BJ (cell line): ENCODE measurements around the gene TNFRSF9. TPM values are rescaled to one million over a fixed set of nuclear protein-coding genes. Genes with fewer than 3 reads are reported as not detected.
"Not testable (repeated sequence)": the region's sequence is repeated elsewhere in the genome, so short reads cannot be mapped to it uniquely, and the experiment has no call there.

ENCODE experiments used
- CTCF ChIA-PET: fragments of 350-600 bp; formaldehyde crosslinking; extraction: SDS; loops from one replicate; lab custom pipeline; 2021; ENCODE audit warnings: antibody characterized with exemption, inconsistent platforms; lab: Yijun Ruan, JAX
- POLR2A ChIA-PET: fragments of 300-600 bp; sonication (Branson Sonifier 250); formaldehyde crosslinking; extraction: SDS; loops from one replicate; lab custom pipeline; 2021; ENCODE audit warnings: antibody characterized with exemption; lab: Charles Lee
- DNase-seq: peaks from one replicate; pipeline ENCODE4 v3.0.0-alpha.2; 2011; ENCODE audit warnings: low read depth
- H3K27me3 ChIP-seq: 2 replicates; pipeline ENCODE4 v1.6.0; 2011; ENCODE audit warnings: low read length; ENCODE audit not compliant: control insufficient read depth, insufficient read depth
- H3K36me3 ChIP-seq: 2 replicates; pipeline ENCODE4 v1.5.1; 2011; ENCODE audit warnings: low read length; ENCODE audit not compliant: control insufficient read depth, insufficient read depth
- H3K4me3 ChIP-seq: 2 replicates; pipeline ENCODE4 v1.5.1; 2011; ENCODE audit warnings: low read depth, mild to moderate bottlenecking, control low read depth, low read length
- CTCF ChIP-seq: IDR thresholded peaks from 2 replicates; pipeline ENCODE4 v1.5.1; 2011; ENCODE audit warnings: low read depth, mild to moderate bottlenecking, control low read depth, inconsistent platforms, low read length, moderate library complexity; ENCODE audit not compliant: insufficient read depth
- polyA plus RNA-seq: library from polyadenylated mRNA; depleted of rRNA; stranded (reverse); fragments of >200 nt; gene quantifications from 2 replicates; pipeline ENCODE4 v1.2.3, GENCODE V29; 2011

The TNFRSF9 gene
- polyA plus RNA-seq, 1 experiment: not detected

- H3K4me3 ChIP-seq: no peak overlapping the region
- ChIA-PET CTCF (no interaction called here), POLR2A (no interaction called here)
- no peak for DNase-seq
- no peak for TF ChIP-seq CTCF
- H3K36me3 ChIP-seq: no peaks in the 10 kb centered on the region
- peaks cover 1% of the 10 kb centered on the region for H3K27me3 ChIP-seq
These were observed 9.2 kb downstream of the TNFRSF9 start for GRCh38 chr1:7931446-7931812.

DNA sequence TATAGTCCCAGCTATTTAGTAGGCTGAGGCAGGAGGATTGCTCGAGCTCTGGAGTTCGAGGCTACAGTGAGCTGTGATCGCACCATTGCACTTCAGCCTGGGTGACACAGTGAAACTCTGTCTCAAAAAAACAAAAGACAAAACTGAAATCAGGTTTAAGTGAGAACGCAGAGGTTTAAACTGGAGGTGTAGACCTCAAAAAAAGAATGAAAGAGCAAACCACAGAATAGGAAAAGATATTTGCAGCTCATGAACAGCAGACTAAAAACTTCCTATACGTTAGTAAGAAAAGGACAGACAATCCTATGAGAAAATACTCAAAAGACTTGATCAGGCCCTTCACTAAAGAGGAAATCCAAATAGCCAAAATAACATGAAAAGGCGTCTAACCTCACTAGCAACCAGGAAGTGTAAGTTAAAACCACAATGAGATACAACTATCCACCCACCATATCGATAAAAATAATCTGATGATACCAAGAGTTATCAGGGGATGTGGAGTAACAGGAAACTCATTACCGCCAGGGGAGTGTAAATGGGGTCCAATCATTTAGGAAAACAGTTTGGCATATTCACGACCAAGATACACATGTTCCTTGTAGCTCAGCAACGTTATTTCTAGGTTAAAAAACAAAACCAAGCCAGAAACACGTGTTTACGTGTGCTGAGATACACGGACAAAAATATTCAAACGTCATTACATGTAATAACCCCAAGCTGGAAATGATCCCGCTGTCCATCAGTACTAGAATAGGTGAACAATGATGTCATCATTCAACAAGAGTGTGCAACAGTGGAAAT lies 9.8 kb downstream of the TNFRSF9 start:
- no peak for DNase-seq
- no peak for TF ChIP-seq CTCF
- Histone ChIP-seq H3K27me3 (peaks cover 1% of the 10 kb centered on the region), H3K36me3 (no peaks in the 10 kb centered on the region), H3K4me3 (no peak overlapping the region)
- CTCF ChIA-PET: no interaction called here
- POLR2A ChIA-PET: no interaction called here

DNA sequence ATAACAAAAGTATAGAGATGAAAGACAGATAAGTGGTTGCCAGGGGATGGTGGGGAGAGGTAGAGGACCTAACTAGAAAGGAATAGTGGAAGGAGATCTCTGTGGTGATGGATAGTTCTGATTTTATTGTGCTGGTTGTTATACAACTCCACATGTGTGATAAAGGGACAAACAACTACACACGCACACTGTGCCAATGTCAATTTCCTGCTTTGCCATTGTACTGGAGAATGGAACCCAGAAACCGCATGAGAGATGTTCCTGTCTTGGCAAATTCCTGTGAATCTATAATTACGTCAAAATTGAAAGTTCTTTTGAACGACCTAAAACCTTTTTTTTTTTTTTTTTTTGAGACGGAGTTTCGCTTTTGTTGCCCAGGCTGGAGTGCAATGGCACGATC lies 11.0 kb downstream of the TNFRSF9 start:
- TF ChIP-seq CTCF: no peak
- ChIA-PET CTCF (no interaction called here), POLR2A (no interaction called here)
- no peaks in the 10 kb centered on the region for H3K36me3 ChIP-seq
- peaks cover 1% of the 10 kb centered on the region for H3K27me3 ChIP-seq
- DNase-seq: no peak
- H3K4me3 ChIP-seq: no peak overlapping the region

GRCh38 chr1:7928247-7928646 lies 12.4 kb downstream of the TNFRSF9 start:
- no peaks in the 10 kb centered on the region for H3K36me3 ChIP-seq
- CTCF ChIA-PET: no interaction called here
- H3K27me3 ChIP-seq: peaks cover 1% of the 10 kb centered on the region
- POLR2A ChIA-PET: no interaction called here
- DNase-seq: no peak
- TF ChIP-seq CTCF: no peak
- H3K4me3 ChIP-seq: no peak overlapping the region

DNA sequence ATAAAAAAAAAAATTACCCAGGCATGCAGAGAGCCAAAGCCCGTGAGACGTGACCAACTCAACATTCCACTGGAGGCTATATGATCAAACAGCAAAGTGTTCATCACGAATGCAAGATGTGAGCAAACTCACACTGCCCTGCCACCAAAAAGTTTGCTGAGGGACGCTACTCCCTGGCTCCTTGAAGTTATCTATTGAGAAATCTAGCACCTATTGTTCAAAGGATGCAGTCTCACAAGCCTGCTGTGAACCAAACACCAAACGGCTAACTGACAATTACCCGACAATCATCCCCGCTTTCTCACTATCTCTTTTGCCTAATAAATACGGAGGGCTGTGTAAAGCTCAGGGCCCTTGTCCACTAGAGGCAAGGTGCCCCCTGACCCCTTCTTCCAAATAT lies 13.6 kb downstream of the TNFRSF9 start:
- CTCF ChIA-PET, POLR2A ChIA-PET, H3K36me3 ChIP-seq, DNase-seq, H3K27me3 ChIP-seq, H3K4me3 ChIP-seq: not testable (repeated sequence)

- Histone ChIP-seq H3K36me3 (no peaks in the 10 kb centered on the region), H3K27me3 (peaks cover 1% of the 10 kb centered on the region), H3K4me3 (no peak overlapping the region)
- ChIA-PET CTCF (interaction anchor here (0.6 to 1.3 kb wide), 2 partner anchors 252 to 392 kb away, joined by 3 to 4 read pairs; no protein-coding TSS in a partner anchor), POLR2A (no interaction called here)
- DNase-seq: no peak
- no peak for TF ChIP-seq CTCF
These were observed 18.3 kb downstream of the TNFRSF9 start for GRCh38 chr1:7922301-7922700.
